HepG2 (cell line): ENCODE measurements around the gene LMF2. TPM values are rescaled to one million over a fixed set of nuclear protein-coding genes. Genes with fewer than 3 reads are reported as not detected.

Source experiments
- ATAC-seq: fragments of 200-7000 bp; cut with Tn5 transposase; 3 replicates; pipeline ENCODE4 v1.9.1; 2020; ENCODE audit warnings: mild to moderate bottlenecking, moderate library complexity
- BruUV-seq: library from RNA; stranded (reverse); fragments of 400-500 nt; replicated peaks from 2 replicates; lab custom pipeline; 2021; lab: Mats Ljungman, UMichigan
- CTCF ChIA-PET: fragments of 300-600 bp; formaldehyde crosslinking; extraction: SDS; loops from one replicate; lab custom pipeline; 2021; ENCODE audit warnings: low total read pairs, inconsistent platforms, low intra/inter-chr PET ratio; lab: Yijun Ruan, JAX
- POLR2A ChIA-PET: fragments of 350-600 bp; sonication (Branson Sonifier 250); formaldehyde crosslinking; loops from one replicate; lab custom pipeline; 2020; ENCODE audit warnings: antibody characterized with exemption, inconsistent platforms; lab: Yijun Ruan, JAX
- DNase-seq: peaks from one replicate; pipeline ENCODE4 v3.0.0-alpha.2; 2015; ENCODE audit warnings: low spot score
- FAIRE-seq: peaks from 3 replicates; lab custom pipeline; 2011; peaks lifted over from hg19 to GRCh38; lab: Jason Lieb, UNC
- H2AFZ ChIP-seq: one replicate; pipeline ENCODE4 v1.6.1; 2011; ENCODE audit warnings: low read length, inconsistent platforms
- H3K27ac ChIP-seq: fragments of 300-600 bp; 3 replicates; pipeline ENCODE4 v1.8.0; 2011; ENCODE audit warnings: mixed run types, mild to moderate bottlenecking, mixed read lengths, low read length, inconsistent platforms; ENCODE audit not compliant: insufficient read depth; ENCODE audit errors: extremely low read length
- H3K27me3 ChIP-seq, 2 experiments: fragments of 200-600 bp in 1 of 2; 2 replicates in 1 of 2; 3 replicates in 1 of 2; pipeline versions ENCODE4 v1.6.0 to v1.8.0; 2011; ENCODE audit warnings: low read length in 2 of 2, mild to moderate bottlenecking in 2 of 2, moderate library complexity in 2 of 2, inconsistent platforms in 1 of 2; ENCODE audit not compliant: insufficient read depth in 2 of 2, control insufficient read depth in 1 of 2
- H3K36me3 ChIP-seq, 2 experiments: fragments of 200-600 bp in 1 of 2; replicated peaks in 1 of 2; 2 replicates in 1 of 2; 3 replicates in 1 of 2; pipeline versions ENCODE4 v1.5.1 to v1.8.0; 2011; ENCODE audit warnings: low read length in 2 of 2, inconsistent platforms in 1 of 2; ENCODE audit not compliant: insufficient read depth in 2 of 2, control insufficient read depth in 1 of 2
- H3K4me1 ChIP-seq: 2 replicates; pipeline ENCODE4 v1.5.1; 2012; ENCODE audit warnings: low read length, inconsistent platforms; ENCODE audit not compliant: insufficient read depth
- H3K4me2 ChIP-seq: 2 replicates; pipeline ENCODE4 v1.6.0; 2011; ENCODE audit warnings: low read depth, low read length, inconsistent platforms
- H3K4me3 ChIP-seq, 3 experiments: fragments of 200-600 bp in 1 of 3; sonication (generic), shearing (Covaris generic) in 1 of 3; replicated peaks in 1 of 3; 2 replicates each; pipeline ENCODE4 v1.5.1; 2011 to 2016; ENCODE audit warnings: low read length in 3 of 3, inconsistent platforms in 2 of 3, low read depth in 2 of 3, mild to moderate bottlenecking in 2 of 3, control low read depth in 1 of 3, mixed read lengths in 1 of 3; ENCODE audit not compliant: insufficient read depth in 1 of 3
- H3K79me2 ChIP-seq: one replicate; pipeline ENCODE4 v1.6.1; 2011; ENCODE audit warnings: low read length, inconsistent platforms; ENCODE audit not compliant: insufficient read depth
- H3K9ac ChIP-seq: 2 replicates; pipeline ENCODE4 v1.6.0; 2011; ENCODE audit warnings: mild to moderate bottlenecking, low read depth, low read length, inconsistent platforms; ENCODE audit not compliant: insufficient read depth
- H3K9me3 ChIP-seq: 2 replicates; pipeline ENCODE4 v1.5.1; 2012; ENCODE audit warnings: mild to moderate bottlenecking, low read length
- H4K20me1 ChIP-seq: 2 replicates; pipeline ENCODE4 v1.6.0; 2011; ENCODE audit warnings: inconsistent platforms, mild to moderate bottlenecking, low read length, moderate library complexity; ENCODE audit not compliant: insufficient read depth
- CREM ChIP-seq, 2 experiments: sonication (generic) in 1 of 2; formaldehyde crosslinking in 1 of 2; IDR thresholded peaks; 2 replicates each; pipeline versions ENCODE4 v1.4.0 to v1.6.1; 2016 to 2020; ENCODE audit warnings: antibody characterized with exemption in 1 of 2, mild to moderate bottlenecking in 1 of 2, missing genetic modification reagents in 1 of 2
- FOXK2 ChIP-seq: fragments of 450-650 bp; IDR thresholded peaks from 2 replicates; pipeline ENCODE4 v1.6.1; 2016
- KDM6A ChIP-seq: IDR thresholded peaks from 2 replicates; pipeline ENCODE4 v1.6.1; 2016; ENCODE audit warnings: low read depth
- ZC3H4 ChIP-seq: sonication (generic); formaldehyde crosslinking; IDR thresholded peaks from 2 replicates; pipeline ENCODE4 v1.4.0; 2020; ENCODE audit warnings: missing genetic modification reagents, borderline replicate concordance
- WGBS: methylation state at CpG from one replicate; pipeline ENCODE4 v1.1.6; 2017; ENCODE audit warnings: low lambda C conversion rate; 5-methylcytosine and 5-hydroxymethylcytosine counted together
- in situ Hi-C: cut with HindIII; loops from 2 replicates; pipeline ENCODE4 v1.10.0; 2017; ENCODE audit warnings: low pct_unique_long_range_greater_than_20kb; ENCODE audit not compliant: extremely low pct_ligation_motif_present
- intact Hi-C: fragments of 100-400 bp; cut with micrococcal nuclease; formaldehyde crosslinking; loops from one replicate; pipeline ENCODE4 v1.10.0; 2022; ENCODE audit not compliant: unreplicated experiment
- polyA plus RNA-seq, 8 experiments: library from polyadenylated mRNA; depleted of rRNA in 3 of 8; stranded (reverse) in 7 of 8; unstranded in 1 of 8; fragments of >200 nt; fragmentation: Illumina TruSeq in 4 of 8; extraction: Trizol in 4 of 8; gene quantifications; 2 replicates each; pipeline versions ENCODE4 v1.2.1 to v1.2.3, GENCODE V29; 2011 to 2016; ENCODE audit warnings: low read depth in 4 of 8, missing spikeins in 1 of 8, mixed read lengths in 1 of 8; ENCODE audit not compliant: insufficient read depth in 1 of 8
- total RNA-seq, 5 experiments: library from RNA; depleted of rRNA; stranded (reverse); fragments of >200 nt; fragmentation: Illumina TruSeq; extraction: Trizol; gene quantifications; 2 replicates each; pipeline ENCODE4 v1.2.3, GENCODE V29; 2016; ENCODE audit warnings: low read depth in 1 of 5
- TF ChIP-seq, protein P1 (sequence below): sonication (generic); formaldehyde crosslinking; IDR thresholded peaks from 2 replicates; pipeline ENCODE4 v1.5.1; 2020; ENCODE audit warnings: mild to moderate bottlenecking, missing genetic modification reagents, moderate library complexity
- TF ChIP-seq, protein P2 (sequence below): sonication (generic); formaldehyde crosslinking; IDR thresholded peaks from 2 replicates; pipeline ENCODE4 v1.4.0; 2020; ENCODE audit warnings: mild to moderate bottlenecking, missing genetic modification reagents, borderline replicate concordance

Gene LMF2
- total and polyA plus RNA-seq, 2 of the 13 experiments (the other 11 are each of a cell fraction or from before 2014, with no cell fraction given) = 23.3 to 30.6 TPM

DNA sequence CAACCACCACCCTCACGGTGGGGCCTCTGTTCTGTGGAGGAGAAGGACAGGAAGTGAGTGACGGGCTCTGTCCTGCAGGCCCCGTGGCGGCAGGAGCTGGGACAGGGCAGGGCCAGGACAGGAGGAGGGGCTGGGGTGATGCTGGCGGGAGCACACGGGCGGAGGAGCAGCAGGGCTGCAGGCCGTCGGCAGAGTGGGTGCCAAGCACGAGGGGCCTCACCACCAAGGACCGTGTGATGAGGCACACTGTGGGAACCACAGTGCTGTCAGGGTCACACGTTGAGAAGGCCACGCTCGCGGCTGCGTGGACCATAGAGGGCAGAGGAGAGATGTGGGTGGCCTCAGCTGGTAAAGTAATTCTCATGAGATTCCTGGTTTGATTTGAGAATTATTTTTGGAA is 9.4 kb upstream of the LMF2 start:
- in situ Hi-C loops = no loop called here
- WGBS = 92% methylated on average over 16 of the region's 16 CpGs
- intact Hi-C loops = no loop called here
- Histone ChIP-seq H3K4me3 (no peak overlapping the region), H3K27me3 (no peaks in the 10 kb centered on the region), H3K36me3 (peaks cover 17 to 49% of the 10 kb centered on the region in 2 experiments), H3K9me3 (no peaks in the 10 kb centered on the region), H3K79me2 (peaks cover 31% of the 10 kb centered on the region), H3K9ac (no peak overlapping the region), H3K4me1 (no peaks in the 10 kb centered on the region), H4K20me1 (no peaks in the 10 kb centered on the region), H3K27ac (no peak overlapping the region), H3K4me2 (no peak overlapping the region), H2AFZ (no peak overlapping the region)
- ChIA-PET POLR2A (interaction anchor here (1.5 kb wide), 1 partner anchor 9 kb away, joined by 6 read pairs; the partner anchor contains the start of gene SCO2), CTCF (no interaction called here)
- FAIRE-seq = no peak
- DNase-seq = no peak
- TF ChIP-seq, protein P1, sequence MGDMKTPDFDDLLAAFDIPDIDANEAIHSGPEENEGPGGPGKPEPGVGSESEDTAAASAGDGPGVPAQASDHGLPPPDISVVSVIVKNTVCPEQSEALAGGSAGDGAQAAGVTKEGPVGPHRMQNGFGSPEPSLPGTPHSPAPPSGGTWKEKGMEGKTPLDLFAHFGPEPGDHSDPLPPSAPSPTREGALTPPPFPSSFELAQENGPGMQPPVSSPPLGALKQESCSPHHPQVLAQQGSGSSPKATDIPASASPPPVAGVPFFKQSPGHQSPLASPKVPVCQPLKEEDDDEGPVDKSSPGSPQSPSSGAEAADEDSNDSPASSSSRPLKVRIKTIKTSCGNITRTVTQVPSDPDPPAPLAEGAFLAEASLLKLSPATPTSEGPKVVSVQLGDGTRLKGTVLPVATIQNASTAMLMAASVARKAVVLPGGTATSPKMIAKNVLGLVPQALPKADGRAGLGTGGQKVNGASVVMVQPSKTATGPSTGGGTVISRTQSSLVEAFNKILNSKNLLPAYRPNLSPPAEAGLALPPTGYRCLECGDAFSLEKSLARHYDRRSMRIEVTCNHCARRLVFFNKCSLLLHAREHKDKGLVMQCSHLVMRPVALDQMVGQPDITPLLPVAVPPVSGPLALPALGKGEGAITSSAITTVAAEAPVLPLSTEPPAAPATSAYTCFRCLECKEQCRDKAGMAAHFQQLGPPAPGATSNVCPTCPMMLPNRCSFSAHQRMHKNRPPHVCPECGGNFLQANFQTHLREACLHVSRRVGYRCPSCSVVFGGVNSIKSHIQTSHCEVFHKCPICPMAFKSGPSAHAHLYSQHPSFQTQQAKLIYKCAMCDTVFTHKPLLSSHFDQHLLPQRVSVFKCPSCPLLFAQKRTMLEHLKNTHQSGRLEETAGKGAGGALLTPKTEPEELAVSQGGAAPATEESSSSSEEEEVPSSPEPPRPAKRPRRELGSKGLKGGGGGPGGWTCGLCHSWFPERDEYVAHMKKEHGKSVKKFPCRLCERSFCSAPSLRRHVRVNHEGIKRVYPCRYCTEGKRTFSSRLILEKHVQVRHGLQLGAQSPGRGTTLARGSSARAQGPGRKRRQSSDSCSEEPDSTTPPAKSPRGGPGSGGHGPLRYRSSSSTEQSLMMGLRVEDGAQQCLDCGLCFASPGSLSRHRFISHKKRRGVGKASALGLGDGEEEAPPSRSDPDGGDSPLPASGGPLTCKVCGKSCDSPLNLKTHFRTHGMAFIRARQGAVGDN (CRISPR knock-in tag) = 0 out of 2 replicates have a peak, but pooled peaks have one; percentile 10
- TF ChIP-seq FOXK2 = no peak
- ATAC-seq = no peak
- no TSS peak for BruUV-seq

DNA sequence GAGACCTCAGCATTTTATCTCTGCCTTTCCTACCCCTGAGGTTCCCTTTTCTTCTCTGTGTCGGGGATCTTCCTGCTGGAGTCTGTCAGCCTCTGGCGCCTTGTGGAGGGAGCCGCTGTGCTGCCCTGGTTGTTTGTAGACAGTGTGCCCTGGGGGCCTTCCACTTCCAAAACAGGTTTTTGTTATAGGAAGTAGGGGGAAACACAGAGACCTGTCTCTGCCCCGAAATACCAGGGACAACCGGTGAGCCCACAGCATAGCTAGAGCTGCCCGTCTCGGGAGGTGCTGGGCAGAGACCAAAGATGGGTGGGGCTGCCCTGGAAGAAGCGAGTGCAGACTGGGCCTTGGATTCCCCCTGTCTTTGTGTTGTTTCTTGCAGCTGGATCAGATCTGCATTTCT is 8.6 kb upstream of the LMF2 start:
- no TSS peak for BruUV-seq
- DNase-seq = no peak
- Histone ChIP-seq H3K27me3 (no peaks in the 10 kb centered on the region), H3K27ac (no peak overlapping the region), H3K36me3 (peaks cover 17 to 44% of the 10 kb centered on the region in 2 experiments), H2AFZ (no peak overlapping the region), H3K9me3 (no peaks in the 10 kb centered on the region), H3K9ac (no peak overlapping the region), H3K4me3 (no peak overlapping the region), H4K20me1 (no peaks in the 10 kb centered on the region), H3K4me2 (no peak overlapping the region), H3K4me1 (no peaks in the 10 kb centered on the region), H3K79me2 (peaks cover 31% of the 10 kb centered on the region)
- 100% methylated on average over 3 of the region's 8 CpGs for WGBS
- in situ Hi-C loops = no loop called here
- POLR2A ChIA-PET = interaction anchor here (0.9 kb wide), 1 partner anchor 10 kb away, joined by 5 read pairs; the partner anchor contains the start of gene SCO2
- FAIRE-seq = no peak
- no peak for ATAC-seq
- intact Hi-C loops = no loop called here
- CTCF ChIA-PET = no interaction called here
- TF ChIP-seq KDM6A (CRISPR knock-in tag) (no peak), CREM (IDR thresholded peaks at IDR 0.05) (no peak), CREM (CRISPR knock-in tag; IDR thresholded peaks at IDR 0.05) (no peak), ZC3H4 (CRISPR knock-in tag) (no peak)
- TF ChIP-seq, protein P2, sequence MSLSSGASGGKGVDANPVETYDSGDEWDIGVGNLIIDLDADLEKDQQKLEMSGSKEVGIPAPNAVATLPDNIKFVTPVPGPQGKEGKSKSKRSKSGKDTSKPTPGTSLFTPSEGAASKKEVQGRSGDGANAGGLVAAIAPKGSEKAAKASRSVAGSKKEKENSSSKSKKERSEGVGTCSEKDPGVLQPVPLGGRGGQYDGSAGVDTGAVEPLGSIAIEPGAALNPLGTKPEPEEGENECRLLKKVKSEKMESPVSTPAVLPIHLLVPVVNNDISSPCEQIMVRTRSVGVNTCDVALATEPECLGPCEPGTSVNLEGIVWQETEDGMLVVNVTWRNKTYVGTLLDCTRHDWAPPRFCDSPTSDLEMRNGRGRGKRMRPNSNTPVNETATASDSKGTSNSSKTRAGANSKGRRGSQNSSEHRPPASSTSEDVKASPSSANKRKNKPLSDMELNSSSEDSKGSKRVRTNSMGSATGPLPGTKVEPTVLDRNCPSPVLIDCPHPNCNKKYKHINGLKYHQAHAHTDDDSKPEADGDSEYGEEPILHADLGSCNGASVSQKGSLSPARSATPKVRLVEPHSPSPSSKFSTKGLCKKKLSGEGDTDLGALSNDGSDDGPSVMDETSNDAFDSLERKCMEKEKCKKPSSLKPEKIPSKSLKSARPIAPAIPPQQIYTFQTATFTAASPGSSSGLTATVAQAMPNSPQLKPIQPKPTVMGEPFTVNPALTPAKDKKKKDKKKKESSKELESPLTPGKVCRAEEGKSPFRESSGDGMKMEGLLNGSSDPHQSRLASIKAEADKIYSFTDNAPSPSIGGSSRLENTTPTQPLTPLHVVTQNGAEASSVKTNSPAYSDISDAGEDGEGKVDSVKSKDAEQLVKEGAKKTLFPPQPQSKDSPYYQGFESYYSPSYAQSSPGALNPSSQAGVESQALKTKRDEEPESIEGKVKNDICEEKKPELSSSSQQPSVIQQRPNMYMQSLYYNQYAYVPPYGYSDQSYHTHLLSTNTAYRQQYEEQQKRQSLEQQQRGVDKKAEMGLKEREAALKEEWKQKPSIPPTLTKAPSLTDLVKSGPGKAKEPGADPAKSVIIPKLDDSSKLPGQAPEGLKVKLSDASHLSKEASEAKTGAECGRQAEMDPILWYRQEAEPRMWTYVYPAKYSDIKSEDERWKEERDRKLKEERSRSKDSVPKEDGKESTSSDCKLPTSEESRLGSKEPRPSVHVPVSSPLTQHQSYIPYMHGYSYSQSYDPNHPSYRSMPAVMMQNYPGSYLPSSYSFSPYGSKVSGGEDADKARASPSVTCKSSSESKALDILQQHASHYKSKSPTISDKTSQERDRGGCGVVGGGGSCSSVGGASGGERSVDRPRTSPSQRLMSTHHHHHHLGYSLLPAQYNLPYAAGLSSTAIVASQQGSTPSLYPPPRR (CRISPR knock-in tag) = no peak
